CD4-positive, alpha-beta T cell treated with Interleukin-15 for 1 hour (primary cell): Measurements from ENCODE around the gene HOXB3.

ENCODE experiments used
- DNase-seq: peaks from one replicate; pipeline ENCODE4 v3.0.0-alpha.2; 2020

HOXB3 gene

DNA sequence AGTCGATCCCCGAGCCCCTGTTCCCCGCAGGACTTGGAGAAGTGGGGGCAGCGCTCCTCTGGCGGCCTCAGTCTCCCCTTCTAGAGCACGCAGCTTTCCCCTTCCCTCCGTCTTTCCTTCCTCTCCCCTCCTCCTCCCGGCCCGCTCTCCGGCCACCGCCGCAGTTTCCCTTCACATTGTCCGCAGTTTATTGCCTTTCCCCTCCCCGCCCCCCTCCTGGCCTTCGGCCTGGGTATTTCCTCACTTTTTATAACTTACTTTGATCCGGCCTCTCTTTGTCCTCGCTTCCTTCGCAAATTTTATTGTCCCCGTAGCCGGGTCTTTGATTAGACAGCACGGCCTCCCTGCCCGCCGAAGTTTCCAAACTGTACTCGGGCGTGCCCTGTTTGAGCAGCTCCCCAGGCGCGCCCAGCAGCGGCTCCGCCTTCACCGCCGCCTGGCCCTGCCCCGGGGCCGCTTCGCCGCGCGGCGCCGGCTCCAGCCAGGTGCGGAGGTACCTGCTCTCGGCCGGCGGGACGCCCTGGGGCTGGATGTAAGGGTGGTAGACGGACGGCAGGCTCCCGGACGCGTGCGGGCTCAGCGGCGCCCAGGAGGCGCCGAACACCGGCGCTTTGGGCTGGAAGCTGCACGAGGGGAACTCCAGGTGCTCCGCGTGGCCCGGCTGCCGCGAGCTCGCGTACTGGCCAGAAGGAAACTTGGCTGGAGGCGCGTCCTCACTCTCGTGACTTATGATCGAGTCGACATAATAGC is 35.6 kb upstream of the HOXB3 start:
- DNase-seq = peak; percentile 21

DNA sequence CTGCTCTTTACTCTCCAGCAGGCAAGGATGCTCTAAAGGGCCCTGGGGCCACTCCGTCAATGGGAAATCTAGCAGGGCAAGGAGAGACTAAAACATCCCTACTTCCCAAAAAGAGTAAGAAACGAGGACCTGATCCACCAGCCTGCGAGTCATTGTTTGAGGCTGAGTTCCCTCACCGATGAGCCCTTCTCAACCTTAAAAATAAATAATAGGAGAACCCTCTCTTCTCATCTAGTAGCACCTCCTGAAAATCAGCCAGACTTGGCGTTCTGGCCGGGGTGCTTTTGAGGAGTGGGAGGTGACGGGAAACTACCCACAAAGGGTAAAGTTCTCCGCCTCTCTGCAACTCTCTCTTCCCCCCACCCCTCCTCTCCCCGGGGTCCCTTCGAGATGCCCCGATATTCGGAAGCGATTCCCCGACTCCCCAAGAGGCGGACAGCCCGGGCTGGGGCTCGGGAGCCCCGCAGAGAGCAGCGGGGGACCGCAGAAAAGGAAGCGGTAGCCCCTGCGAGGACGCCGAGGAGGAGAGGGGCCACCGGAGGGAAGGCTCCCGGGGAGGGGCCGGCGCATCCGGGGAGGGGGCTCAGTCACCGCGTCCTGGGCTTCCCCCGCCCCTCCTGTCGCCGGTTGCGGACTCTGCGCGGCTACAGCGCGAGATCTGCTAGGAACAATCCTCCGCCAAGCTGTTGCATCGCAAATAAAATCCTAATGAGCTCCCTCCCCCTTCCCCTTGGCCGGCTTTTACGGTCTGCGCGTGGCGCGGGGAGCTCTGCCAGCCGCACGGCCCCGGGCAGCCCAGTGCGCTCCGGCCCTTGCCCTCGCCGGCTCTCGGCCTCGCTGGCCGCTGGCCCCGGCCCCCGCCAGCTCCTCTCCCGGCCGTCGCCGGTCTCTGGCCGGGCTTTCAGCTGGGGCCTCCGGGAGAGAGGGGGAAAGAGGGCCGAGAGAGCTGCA is 34.8 kb upstream of the HOXB3 start:
- no peak for DNase-seq

DNA sequence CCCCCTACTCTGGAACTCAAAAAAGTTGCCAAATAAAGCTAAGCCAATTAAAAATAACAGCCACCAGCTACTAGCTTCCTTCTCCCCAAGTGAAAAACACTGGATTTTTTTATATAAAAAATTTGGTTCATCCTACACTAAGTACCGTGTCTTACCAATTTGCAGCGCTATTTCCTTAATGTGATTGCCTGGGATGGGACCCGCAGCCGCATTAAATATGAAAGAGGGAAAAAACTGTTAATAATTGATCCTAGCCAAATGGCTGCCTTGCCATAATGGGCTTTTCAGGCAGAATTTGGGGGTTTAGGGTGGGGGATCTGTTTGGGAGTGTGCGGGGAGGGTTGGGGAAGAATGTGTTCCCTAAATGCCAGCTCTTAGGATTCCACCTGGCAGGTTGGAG is 34.1 kb upstream of the HOXB3 start:
- no peak for DNase-seq

DNA sequence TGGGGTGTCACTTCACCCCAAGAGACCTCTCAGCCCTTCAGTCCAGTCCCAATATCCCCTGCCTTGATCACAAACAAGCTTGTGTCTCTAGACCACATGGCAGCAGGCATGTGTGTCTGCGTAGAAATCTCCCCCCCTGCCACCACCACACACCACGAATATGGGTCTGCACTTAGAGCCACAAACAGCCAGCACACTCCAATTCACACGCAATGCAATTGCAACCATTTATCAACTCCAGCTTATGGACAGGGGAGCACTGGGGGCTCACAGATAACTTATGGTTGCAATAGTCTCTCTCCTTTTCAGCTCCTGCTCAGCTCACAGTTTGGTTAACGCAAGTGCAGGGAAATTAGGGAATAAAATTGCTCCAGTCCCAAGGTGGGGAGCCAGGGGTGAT is 33.5 kb upstream of the HOXB3 start:
- DNase-seq = no peak

DNA sequence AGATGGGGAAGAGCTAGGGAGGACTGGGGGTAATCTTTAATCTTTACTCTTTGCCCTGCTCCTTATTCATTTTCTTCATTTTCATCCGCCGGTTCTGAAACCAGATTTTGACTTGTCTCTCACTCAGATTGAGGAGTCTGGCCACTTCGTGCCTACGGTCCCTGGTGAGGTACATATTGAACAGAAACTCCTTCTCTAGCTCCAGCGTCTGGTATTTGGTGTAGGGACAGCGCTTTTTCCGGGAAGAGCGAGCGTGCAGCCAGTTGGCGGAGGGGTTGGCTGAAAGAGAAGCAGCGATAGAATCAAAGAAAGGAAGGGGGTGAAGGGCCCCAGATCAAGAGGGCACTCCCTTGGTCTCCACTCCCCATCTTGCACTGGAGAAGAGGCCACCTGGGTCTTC is 32.8 kb upstream of the HOXB3 start:
- DNase-seq = no peak

DNA sequence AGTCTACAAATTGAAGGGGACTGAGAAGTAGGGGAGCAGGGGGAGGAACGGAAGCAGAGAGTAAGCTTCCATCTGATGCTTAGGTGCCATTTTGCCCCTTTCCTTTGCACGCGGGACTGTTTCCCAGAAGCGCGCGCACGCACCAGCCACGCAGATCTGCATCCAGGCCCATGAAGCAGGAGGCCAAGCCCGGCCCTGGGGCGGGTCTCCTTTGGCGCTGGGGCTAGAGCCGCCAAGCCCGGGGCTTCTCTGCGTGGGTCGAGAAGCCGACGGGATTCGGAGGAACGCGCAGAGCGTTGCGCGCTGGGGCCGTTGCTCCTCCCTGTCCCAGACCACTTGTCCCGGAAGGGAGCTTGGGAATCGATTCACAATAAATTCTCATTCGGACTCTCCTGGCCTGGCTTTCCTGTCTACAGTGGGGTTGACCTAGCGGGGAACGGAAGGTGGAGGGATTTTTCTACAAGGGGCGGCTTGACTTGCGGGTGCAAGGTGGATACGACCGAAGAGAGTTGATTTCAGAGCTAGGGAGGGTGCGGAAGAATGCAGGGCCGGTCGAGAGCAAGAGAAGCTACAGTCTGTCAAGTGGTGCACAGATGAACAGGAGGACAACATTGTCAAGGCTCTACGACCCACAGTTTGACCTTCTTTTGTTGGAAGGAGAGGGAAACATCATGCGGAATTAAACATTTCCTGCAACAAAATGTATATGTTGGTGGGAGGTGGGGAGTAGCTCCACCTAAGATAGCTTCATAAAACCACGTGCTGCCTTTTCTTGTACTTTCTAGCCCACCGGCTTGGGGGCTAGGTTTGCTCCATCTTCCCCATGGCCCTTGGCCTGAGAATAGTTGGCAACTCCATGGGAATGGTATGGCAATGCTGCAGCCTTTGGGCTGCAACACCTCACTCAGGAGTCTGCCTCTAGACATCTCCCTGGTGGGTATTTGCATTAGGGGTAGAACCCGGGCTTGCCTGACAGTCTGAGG is 31.7 kb upstream of the HOXB3 start:
- no peak for DNase-seq

DNA sequence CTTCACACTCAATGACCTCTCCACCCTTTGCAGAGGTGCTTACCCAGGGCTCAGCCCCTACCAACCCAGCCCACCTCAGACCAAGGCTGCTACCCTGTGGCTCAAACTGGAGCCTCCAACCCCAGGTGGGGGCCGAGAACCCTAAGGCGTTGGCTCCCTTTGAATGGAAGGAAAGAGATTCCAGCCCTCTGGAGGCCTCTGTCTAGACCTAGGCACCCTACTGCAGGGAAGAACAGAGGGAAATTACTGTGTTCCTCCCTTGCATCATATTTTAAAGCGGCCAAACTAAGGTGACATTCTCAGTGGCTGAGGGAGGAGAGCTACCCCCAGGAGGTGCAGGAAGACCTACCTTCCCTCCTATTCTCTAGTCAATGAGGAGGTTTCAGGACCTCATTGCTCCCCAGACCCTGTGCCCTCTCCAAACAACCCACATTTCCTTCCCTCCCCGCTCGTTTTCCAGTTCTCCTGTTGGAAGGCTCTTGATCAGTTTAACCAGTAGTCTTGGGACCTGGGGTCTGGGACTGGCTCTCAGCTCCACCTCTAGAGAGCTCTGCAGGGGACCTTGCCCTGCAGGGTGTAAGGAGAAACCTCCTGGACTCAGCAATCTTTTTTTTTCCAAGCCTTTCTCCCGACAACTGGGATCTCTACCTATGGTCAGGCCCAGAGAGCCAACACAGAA is 30.6 kb upstream of the HOXB3 start:
- no peak for DNase-seq

DNA sequence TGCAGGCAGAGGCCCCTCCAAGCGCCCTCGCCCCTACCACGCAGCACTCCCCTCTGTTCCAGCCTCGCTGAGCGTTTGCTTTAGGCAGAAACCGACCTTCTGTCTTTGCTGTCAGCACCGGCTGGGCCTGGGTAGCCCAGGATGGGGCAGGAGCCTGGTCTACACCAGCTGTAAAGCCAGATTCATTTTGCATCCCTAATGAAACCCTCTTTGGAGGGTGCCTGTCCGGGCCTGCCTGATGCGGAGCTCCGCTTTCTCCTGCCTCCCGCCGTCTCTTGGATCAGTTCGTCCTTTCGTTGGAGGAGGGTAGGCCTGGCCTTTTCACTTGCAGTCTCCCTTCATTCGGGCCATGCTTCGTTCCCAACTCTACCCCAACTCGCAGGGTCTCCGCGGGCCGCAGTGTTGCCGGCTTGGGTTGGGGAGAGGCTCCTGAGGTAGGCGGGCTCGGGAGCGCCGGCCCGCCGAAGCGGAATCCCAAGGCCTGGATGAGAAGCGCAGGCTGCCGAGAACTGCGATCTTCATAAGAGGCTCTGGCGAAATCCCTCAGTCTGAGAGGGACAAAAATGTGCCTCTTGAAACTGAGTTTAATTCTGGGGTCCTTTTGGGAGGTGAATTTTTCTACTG is 29.9 kb upstream of the HOXB3 start:
- no peak for DNase-seq

DNA sequence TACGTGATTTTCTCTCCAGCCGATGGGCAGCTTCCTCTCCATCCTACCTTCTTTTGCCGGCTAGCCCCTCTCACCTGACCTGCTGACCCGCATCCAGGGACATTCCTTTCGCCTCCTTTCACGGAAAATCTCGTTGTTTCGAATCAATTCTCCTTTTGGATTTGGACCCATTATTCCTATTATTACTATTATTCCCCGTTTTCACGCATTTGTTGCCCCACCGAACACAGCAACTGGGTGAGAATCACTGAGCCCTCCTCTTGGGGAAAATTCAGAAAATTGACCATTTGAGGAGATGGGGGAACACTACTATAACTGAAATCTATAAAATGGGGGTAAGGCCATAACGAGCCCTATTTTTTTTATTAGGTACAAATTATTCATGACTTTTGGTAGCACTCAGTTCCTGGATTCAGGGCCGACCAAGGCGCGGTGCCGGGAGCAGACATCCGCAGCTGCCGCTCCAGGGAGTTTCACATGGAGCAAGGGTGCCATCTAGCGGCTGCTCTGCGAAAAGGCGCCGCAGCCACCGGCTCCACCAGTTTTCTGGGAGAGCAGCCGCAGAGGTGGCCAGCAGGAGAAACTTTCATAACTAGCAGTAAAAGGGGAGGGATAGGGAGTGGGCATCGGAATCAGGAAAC is 28.3 kb upstream of the HOXB3 start:
- peak; percentile 75 for DNase-seq

DNA sequence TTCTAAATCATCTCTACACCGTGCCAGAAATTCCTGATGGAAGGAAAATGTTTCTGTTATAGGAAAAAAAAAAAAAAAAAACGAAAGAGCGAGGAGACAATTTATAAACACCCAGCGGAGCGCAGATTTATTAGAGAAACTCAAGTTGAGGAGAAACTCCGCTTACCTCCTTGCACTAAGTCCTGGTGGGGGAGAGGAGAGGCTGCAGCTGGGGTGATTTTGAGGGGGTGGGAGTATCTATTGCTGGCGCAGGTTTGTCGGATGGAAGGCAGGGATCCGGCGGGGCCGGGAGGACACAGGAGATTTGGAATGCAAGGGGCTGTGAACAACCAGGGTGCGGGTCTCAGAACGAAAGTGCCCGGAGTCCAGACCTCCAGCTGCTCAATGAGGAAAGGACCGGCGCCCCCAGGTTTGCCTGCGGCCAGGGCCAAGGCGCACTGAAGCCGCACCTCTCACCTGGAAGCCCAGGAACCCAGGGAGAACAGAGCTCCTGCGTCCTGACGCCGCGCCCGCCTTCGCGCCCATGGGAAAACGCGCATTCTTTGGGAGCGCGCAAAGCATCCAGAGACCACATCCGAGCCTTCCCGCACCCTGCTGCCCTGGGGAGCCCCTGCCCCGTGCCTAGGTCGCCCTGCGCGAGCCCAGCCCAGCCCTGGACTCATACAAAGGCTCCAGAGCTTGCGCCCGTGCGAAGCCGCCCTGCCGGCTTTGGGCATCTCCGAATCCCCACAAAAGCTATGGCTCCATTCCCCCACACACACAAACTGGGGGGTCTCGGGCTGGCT is 27.6 kb upstream of the HOXB3 start:
- DNase-seq = no peak

DNA sequence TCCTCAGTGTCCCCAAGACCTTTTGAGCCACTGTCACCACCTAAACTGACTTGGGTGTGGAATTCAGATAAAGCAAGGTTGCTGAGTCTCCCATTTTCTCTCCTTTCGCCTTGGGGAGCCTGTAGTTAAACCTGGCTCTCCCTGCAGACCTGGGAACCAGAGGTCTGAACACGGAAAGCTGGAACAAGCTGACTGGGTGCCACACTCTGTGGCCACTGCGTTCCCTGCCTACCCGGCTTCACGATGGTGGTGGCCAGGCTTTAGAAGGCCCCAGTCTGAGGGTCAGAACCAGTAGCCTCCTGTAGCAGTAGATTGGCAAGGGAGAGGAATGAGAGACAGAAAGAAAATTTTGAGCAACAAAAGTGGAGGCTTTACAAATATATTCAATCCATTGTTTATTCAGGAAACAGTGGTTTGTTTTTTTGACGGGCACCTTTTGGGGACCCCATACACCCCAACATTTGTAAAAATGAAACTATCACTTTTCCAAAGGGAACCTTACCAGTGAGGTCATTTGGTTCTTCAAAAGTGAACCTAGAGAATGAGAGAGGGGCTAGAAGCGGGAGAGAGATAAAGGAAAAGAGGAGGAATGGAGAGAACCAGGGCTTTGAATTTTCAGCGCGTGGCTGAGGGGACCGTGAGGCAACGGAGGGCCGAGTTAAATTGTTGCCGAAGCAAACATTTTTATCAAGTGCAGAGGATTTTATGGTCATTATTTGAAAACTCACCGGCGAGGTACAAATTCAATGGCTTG is 26.9 kb upstream of the HOXB3 start:
- DNase-seq = no peak

DNA sequence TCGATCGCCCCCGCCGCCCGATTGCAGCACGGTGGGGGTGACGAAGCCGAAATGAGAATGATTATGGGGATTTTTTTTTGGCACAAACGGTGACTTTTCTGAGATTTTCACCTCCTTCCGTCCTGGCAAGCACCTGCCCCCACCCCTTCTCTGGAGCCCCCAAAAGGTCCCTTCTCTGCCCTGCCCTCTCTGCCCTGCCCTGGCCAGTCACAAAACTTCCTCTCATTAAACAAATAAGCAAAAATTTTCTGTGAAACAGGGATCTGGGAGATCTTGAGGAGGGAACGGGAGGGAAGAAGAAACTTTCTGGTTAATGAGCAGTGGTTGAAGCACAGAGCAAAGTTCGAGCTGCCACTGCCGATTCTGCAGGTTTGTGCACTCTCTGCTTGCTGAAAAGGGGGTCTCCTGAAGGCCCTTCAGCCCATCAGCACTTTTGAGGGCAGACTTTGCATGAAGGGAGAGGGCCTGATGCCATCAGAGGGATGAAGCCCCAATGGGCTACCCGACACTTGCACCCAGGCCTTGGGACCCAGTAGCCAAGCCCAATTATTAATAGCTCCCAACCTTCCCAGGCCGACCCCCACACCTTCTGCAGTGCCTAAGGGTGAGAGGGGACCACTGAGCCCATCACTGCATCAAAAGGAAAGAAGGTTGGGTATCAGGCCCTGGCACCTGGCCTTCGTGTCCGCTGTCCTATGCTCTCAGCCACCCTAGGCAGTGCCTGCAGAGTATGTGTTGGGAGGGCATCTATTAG is 26.1 kb upstream of the HOXB3 start:
- no peak for DNase-seq

DNA sequence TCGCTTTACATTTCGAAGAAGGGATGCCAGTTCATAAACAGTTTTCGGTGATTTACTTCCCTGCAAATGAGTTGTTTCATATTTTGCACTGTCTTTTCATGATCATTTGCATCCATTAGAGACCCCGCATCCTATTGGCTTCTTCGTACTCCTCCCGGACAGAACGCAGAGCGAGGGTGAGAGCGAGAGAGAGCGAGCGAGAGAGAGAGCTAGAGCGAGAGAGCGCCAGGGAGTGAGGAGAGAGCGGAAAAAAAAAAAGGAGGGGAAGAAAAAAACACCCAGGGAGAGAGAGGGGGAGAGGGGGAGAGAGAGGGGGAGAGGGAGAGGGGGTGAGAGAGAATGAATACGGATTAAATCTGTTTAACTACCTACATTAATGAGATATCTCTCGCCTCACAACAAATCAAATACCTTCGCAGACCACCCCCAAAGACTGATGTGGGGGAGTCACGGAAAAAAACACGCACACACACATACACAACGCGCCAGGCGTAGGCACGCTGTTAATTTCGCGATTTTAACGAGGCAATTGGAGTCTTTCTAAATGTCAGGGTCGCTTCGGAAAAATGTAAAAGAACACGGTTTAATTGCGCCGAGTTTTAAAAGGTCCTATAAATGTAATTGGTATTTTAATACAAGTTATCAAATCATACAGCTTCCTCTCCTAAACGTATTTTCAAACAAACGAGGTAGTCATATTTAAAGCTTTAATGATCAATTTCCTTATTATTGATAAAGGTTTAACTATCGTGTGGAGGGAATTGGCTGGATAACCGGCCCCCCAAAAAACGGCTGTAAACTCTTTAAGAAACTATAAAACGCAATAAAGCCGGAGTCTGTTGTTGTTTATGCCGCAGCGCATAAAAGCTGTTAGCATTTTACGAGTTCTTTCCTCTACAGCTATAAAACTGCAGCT is 25.3 kb upstream of the HOXB3 start, which contains the start of gene HOXB8:
TSS of gene HOXB8 (minus strand) at position 246 of the 916 bp plus-strand sequence. CDS start 588 bp downstream, outside the sequence.
- no peak for DNase-seq

DNA sequence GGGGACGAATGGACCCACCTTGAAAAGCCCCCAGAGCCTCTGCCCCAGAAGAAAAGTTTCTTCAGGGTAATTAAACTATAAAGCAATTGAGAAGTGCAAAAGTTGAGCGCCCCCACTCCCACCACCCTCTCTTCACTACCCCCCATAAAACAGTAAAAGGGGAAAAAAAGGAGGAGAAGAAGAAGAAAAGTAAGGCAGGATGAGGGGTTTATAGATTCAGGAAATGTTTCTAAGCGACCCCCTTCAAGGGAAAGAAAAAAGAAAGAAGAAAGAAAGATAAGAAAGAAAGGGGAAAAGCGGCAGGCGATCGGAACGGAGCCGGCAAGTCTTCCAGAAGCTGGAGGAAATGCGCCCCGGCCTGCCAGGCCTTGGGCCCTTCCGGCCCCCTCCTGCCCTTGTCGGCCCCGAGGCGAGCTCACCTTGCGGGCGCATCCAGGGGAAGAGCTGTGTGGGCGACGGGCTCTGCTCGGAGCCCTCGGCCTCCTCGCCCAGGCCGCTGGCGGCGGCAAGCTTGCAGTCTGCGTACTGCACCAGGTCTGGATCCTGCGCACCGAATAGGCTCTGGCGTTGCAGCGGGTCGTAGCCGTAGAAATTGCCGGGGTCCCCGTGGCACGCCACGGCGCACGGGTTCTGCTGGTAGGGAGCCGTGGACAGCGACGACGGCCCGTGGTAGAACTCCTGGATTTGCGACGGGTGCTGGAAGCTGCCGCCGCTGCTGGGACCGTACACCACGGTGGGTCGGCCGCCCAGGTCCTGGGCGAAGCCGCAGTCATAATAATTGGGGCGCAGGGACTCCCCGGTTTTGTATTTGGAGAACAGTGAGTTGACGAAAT is 24.0 kb upstream of the HOXB3 start:
- DNase-seq = no peak

DNA sequence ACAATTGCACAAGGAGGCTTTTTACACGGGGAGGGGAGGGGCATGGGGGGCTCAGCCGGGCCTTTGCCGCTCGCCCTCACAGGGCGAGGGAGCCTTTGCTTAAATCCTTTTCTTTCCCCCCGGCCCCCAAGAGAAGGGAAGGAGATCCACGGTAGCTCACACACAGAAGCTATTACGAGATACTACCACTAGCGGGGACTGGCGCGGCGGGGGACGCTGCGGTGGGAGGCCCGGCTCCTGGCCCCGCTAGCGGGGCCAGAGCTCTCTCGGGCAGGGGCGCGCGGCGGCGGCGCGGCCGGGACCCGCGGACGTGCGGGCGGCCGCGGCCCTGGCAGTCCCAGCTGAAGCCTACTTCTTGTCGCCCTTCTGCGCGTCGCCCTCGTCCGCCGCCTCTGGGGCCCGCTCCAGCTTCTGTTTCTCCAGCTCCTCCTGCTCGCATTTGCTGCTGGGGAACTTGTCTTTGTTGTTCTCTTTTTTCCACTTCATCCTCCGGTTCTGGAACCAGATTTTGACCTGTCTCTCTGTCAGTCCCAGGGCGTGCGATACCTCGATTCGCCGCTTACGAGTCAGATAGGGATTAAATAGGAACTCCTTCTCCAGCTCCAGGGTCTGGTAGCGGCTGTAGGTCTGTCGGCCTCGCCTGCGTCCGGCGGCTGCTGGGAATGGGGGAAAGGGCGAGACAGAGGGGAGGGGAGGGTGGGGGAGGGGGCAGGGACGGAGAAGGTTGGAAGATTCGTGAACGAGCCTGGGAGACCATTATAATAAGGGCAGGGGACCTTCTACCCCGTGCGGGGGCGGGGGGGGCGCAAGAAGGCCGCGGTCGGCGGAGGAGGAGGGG is 23.0 kb upstream of the HOXB3 start:
- peak; percentile 35 for DNase-seq

DNA sequence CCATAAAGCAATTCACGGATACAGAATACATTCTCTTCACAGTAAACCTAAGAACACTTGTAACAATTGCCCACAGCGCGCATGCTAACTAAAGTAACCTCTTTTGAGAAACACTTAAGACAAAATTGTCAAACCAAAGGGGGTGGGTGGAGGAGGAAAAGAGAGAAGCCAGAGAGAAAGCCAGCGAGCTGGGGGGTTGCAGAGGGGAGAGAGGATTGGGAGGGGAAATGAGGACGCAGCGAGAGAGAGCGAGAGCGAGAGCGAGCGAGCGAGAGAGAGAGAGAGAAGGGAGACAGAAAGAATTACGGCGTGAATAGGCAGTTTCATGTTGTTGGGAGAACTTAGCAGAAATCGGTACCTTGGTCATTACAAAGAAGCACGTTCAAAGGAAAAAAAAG is 22.4 kb upstream of the HOXB3 start:
- no peak for DNase-seq
